Urothelium cell line (cell line): ENCODE results near the gene ITSN1.

ENCODE experiments used
- DNase-seq: peaks from one replicate; pipeline ENCODE4 v3.0.0; 2011; ENCODE audit warnings: low spot score, mixed read lengths
- FAIRE-seq: peaks from 2 replicates; lab custom pipeline; 2011; peaks lifted over from hg19 to GRCh38; lab: Jason Lieb, UNC

The ITSN1 gene

DNA sequence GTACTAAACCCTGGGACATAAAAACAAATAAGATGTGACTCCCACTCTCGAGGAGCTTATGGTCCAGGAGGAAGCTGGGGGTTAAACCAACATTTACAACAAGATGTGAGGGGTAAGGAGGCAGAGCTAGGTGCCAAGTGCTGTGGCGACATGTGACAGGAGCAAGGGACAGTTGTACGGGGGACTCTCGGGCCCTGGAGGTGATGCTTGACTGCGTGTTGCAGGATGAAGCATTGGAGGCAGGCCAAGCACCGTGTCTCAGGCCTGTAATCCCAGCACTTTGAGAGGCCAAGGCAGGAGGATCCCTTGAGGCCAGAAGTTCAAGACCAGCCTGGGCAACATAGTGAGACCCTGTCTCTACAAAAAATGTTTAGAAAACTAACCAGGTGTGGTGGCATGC, 236.5 kb downstream of the ITSN1 start:
- FAIRE-seq: no peak
- no peak for DNase-seq

- no peak for FAIRE-seq
These were observed 238.3 kb downstream of the ITSN1 start for GRCh38 chr21:33880626-33881025.

GRCh38 chr21:33881689-33882440, 239.6 kb downstream of the ITSN1 start:
- FAIRE-seq (no peak), DNase-seq (no peak)

More at GRCh38 chr21:33880626-33881025, 238.3 kb downstream of the ITSN1 start:
- no peak for DNase-seq

- FAIRE-seq: no peak
- no peak for DNase-seq
These were observed 240.8 kb downstream of the ITSN1 start for GRCh38 chr21:33883118-33883517.

- DNase-seq: no peak
- no peak for FAIRE-seq
These were observed 242.3 kb downstream of the ITSN1 start for GRCh38 chr21:33884376-33885171.

DNA sequence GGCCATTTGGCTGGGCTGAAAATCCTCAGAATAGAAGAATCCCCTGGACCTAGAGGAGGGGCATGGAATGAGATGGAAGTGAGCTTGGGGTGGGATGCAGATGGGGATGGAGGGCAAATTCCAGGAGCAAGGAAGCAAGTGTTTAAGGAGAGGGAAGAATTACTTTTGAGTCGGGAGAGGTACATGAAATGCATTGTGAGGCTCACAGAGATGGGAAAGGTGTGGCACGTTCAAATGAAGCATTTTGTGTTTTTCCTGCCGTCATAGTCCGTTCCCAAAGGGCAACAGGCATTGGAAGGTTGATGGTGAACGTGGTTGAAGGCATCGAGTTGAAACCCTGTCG, 242.8 kb downstream of the ITSN1 start:
- DNase-seq (no peak), FAIRE-seq (no peak)

GRCh38 chr21:33886321-33886720, 244.0 kb downstream of the ITSN1 start:
- FAIRE-seq (no peak), DNase-seq (no peak)

DNA sequence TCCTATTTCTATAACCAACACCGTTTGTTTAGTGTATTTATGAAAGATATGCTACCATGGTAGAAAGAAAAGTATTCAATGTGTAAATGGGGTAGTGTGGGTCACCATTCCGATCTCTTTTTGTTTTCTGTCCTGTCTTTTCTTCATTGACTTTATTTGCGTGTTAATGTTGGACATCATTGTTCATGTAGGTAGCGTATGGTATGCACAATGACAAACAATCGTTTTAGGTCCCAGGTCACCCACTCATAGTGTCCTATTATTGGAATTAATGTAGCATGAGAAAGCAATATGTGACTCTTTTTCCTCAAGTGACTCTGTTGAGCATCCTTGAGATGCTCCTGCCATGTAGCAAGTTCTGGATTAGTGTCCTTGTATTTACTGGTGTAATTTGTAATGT, 247.9 kb downstream of the ITSN1 start:
- no peak for DNase-seq
- FAIRE-seq: no peak

DNA sequence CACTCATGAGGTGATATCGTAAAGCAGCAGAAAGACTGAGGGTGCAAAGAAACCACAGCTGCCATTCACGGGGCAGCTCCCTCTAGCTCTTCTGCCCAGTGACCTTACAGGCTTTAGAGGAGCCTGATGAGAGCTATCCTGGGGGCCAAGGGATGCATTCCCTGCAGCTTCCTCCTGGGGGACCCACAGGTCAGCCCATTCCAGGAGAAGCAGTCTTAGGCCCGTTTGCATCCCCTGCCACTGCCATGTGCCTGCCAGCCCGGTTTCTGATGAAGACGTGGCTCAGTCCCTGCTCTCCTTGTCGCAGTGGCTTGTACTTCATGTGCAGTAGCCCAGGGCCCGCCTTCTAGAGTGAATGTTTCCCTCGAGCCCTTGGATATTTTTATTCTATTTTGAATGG, 250.6 kb downstream of the ITSN1 start:
- no peak for FAIRE-seq

DNA sequence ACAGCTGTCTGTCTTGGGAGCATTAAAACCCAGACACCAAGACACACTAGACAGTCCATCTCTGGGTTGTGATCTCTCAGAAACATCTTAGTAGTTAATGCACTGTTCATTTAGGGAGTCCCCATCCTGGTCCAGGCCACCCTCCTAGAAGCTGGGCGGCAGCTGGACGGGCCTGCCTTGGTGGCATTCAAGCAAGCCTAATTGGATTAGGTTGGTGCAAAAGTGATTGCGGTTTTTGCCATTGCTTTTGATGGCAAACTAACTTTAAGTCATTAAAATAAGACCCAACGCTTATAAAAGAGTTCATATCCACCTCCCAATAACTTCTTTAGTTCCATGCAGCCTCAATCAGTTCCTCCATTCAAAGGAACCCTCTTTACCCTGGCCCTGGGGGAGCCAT, 251.6 kb downstream of the ITSN1 start:
- FAIRE-seq (no peak), DNase-seq (no peak)

More for the DNA sequence above, 250.6 kb downstream of the ITSN1 start:
- no peak for DNase-seq

DNA sequence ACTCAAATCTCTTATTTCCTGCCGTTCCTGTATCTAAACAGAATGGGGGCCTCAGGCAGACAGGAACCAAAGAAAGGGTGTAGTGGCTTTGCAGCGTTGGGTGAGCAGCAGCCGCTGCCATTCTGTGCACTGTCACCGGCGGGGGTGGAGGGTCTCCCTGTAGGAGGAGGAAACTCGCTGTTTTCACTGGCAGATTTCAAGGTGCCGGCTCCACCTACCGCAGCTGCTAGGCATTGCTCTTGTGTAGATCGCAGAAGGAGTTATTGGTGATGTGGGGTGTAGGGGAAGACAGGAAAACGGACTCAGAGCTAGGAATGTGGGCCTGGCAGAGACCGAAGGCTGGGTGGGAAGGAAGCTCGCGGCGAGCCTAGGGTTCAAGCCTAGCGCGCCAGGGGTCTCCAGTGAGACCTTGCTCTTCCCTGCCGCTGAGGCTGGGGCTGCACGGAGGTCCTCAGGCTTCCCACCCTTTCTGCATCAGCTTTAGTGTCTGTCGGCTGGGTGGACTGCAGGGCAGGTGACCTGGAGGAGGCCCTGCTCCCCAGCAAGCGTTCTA, 252.5 kb downstream of the ITSN1 start:
- peak; percentile 73 for FAIRE-seq
- peak; percentile 85 for DNase-seq

GRCh38 chr21:33895356-33895755, 253.1 kb downstream of the ITSN1 start:
- no peak for DNase-seq
- FAIRE-seq: peak; percentile 97

GRCh38 chr21:33896691-33897090, 254.4 kb downstream of the ITSN1 start:
- DNase-seq (no peak), FAIRE-seq (no peak)

DNA sequence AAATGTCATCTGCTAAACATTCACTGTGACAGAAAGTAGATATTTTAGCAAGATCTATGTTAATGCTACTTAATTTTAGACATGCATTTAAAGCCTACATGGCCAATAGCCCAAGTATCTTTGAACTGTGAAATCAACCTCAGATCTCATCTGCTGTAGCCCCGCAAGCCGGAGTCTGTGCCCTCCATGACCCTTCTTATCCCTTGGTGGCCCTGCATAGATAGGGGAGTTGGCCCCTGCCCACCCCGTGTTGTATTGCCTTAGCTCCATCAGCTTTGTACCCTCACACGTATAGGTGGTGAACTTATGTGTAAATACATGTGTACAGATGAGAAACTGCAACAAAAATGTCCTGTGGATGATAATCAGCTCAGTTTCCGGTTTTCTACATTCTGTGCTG, 254.8 kb downstream of the ITSN1 start:
- FAIRE-seq (no peak), DNase-seq (no peak)

GRCh38 chr21:33897739-33898138, 255.4 kb downstream of the ITSN1 start:
- FAIRE-seq (no peak), DNase-seq (no peak)

- no peak for DNase-seq
- FAIRE-seq: no peak
These were observed 256.3 kb downstream of the ITSN1 start for GRCh38 chr21:33898586-33898985.

- no peak for FAIRE-seq
These were observed 256.9 kb downstream of the ITSN1 start for GRCh38 chr21:33899199-33899598.

DNA sequence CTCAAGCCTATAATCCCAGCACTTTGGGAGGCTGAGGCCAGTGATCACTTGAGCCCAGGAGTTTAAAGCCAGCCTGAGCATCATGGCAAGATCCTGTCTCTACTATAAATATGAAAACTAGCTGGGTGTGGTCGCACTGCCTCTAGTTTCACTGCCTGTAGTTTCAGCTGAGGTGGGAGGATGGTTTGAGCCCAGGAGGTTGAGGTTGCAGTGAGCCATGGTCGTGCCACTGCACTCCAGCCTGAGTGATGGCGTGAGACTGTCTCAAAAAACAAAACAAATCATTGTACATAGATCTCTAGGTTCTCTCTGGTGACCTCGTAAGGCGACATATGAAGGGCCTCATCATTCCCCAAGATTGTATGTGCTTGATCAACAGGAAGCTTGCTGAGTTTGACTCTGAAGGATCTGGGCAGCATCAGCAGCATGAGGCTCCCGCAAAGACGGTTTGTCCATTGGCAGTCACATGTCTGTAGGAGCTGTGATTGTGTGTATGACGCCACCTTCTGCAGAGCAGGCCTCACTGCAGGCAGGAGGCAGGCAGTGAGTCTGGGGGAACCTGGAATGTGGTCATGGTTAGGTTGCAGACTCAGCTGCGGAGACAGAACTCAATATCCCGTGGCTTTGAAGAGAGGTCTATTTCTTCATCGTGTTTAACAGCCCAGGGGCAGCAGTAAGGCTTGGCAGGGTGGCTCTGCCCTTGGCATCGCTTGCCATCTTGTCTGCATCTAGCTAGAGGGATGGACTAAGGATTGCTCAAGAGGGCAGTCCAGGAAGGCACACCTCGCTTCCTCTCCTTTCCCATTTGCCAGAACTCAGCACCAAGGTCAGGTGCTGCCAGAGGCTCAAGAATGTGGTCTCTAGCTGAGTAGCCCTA, 259.3 kb downstream of the ITSN1 start:
- peak; percentile 44 for DNase-seq
- no peak for FAIRE-seq

More at GRCh38 chr21:33899199-33899598, 256.9 kb downstream of the ITSN1 start:
- DNase-seq: no peak

DNA sequence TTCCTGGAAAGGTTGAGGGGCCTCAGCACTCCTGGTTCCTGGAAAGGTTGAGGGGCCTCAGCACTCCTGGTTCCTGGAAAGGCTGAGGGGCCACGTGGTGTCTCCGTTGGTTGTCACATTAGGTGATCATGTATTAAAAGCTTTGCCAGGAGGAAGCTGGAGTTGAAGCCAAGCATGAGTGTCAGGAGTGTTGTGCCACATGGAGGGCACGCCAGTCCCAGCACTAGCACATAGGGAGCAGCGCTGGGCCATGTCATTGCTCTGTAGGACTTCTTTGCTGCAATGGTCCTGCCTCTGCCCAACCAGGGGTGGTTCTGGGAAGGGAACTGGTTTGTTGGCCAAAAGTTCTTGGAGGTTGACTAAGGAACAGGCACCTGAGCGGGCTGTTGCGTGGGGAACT, 260.0 kb downstream of the ITSN1 start:
- FAIRE-seq: no peak
- DNase-seq: no peak

DNA sequence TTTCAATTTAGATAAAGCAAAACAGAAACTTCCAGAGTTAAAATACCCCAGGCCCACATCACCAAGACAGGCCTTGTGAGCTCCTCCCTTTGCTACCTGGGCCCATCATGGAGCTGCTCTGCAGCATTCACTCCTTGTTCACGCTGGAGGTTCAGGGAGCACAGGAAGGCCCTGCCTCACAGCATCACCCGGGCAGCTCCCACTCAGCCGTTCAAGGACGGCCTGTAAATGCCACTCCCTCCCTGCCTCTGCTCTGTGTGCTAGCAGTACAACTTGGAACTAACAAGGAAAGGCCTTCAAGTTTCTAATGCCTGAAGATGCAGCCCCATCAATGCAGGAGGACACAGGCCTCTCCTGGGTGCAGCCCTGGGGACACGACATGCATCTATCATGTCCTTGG, 261.7 kb downstream of the ITSN1 start:
- FAIRE-seq: no peak

GRCh38 chr21:33908760-33909159, 266.5 kb downstream of the ITSN1 start:
- FAIRE-seq (no peak), DNase-seq (no peak)

More for the DNA sequence above, 261.7 kb downstream of the ITSN1 start:
- no peak for DNase-seq
